KMS-11 (cell line): ENCODE data around the gene FUT1.
"Not testable (repeated sequence)": the region's sequence is repeated elsewhere in the genome, so short reads cannot be mapped to it uniquely, and the experiment has no call there.

Experiments used
- H2AFZ ChIP-seq: fragments of 200-600 bp; sonication (generic); 2 replicates; pipeline ENCODE4 v1.6.1; 2016; ENCODE audit warnings: antibody characterized with exemption, mixed run types, low read depth
- H3K27ac ChIP-seq: fragments of 200-600 bp; sonication (generic); 2 replicates; pipeline ENCODE4 v1.6.1; 2016; ENCODE audit warnings: mild to moderate bottlenecking, mixed run types
- H3K27me3 ChIP-seq: fragments of 200-600 bp; sonication (generic); 2 replicates; pipeline ENCODE4 v1.6.1; 2017; ENCODE audit warnings: mild to moderate bottlenecking, low read depth, mixed run types, moderate library complexity; ENCODE audit not compliant: insufficient read depth
- H3K36me3 ChIP-seq: fragments of 200-600 bp; sonication (generic); 2 replicates; pipeline ENCODE4 v1.6.1; 2017; ENCODE audit warnings: mild to moderate bottlenecking, mixed run types; ENCODE audit not compliant: insufficient read depth
- H3K4me1 ChIP-seq: fragments of 200-600 bp; sonication (generic); 2 replicates; pipeline ENCODE4 v1.6.1; 2016; ENCODE audit warnings: mild to moderate bottlenecking, low read depth, mixed run types; ENCODE audit not compliant: poor library complexity, severe bottlenecking
- H3K4me2 ChIP-seq: fragments of 200-600 bp; sonication (generic); 2 replicates; pipeline ENCODE4 v1.7.0; 2016; ENCODE audit warnings: mild to moderate bottlenecking, mixed run types
- H3K4me3 ChIP-seq: fragments of 200-600 bp; sonication (generic); IDR thresholded peaks from 2 replicates; pipeline ENCODE4 v1.6.1; 2017; ENCODE audit warnings: low read depth, low read length, mixed read lengths; ENCODE audit not compliant: insufficient read depth
- H3K79me2 ChIP-seq: fragments of 200-600 bp; sonication (generic); 2 replicates; pipeline ENCODE4 v1.6.1; 2016; ENCODE audit warnings: low read depth, mixed run types; ENCODE audit not compliant: insufficient read depth
- H3K9ac ChIP-seq: fragments of 200-600 bp; sonication (generic); 2 replicates; pipeline ENCODE4 v1.6.1; 2016; ENCODE audit warnings: mild to moderate bottlenecking, mixed run types
- H4K20me1 ChIP-seq: fragments of 200-600 bp; sonication (generic); 2 replicates; pipeline ENCODE4 v1.6.1; 2016; ENCODE audit warnings: mild to moderate bottlenecking, mixed run types; ENCODE audit not compliant: insufficient read depth
- CTCF ChIP-seq: fragments of 200-600 bp; sonication (generic); conservative IDR thresholded peaks from 2 replicates; pipeline ENCODE4 v1.6.1; 2017; ENCODE audit warnings: low read depth, mild to moderate bottlenecking, antibody characterized with exemption, low read length, moderate library complexity, mixed read lengths

The FUT1 gene

GRCh38 chr19:48770734-48771472 is 18.5 kb upstream of the FUT1 start:
- H4K20me1 ChIP-seq: no peaks in the 10 kb centered on the region
- H3K9ac ChIP-seq: no peak overlapping the region
- H3K27me3 ChIP-seq: peaks cover 80% of the 10 kb centered on the region
- no peak overlapping the region for H3K4me2 ChIP-seq
- no peaks in the 10 kb centered on the region for H3K36me3 ChIP-seq
- no peak overlapping the region for H3K4me3 ChIP-seq
- H2AFZ ChIP-seq: no peak overlapping the region
- H3K4me1 ChIP-seq: no peaks in the 10 kb centered on the region
- no peak overlapping the region for H3K27ac ChIP-seq
- no peak for TF ChIP-seq CTCF
- no peaks in the 10 kb centered on the region for H3K79me2 ChIP-seq

- H3K4me2 ChIP-seq: no peak overlapping the region
Measured at GRCh38 chr19:48770266-48770665, 17.8 kb upstream of the FUT1 start.

GRCh38 chr19:48768994-48769713 is 16.7 kb upstream of the FUT1 start:
- H3K4me2 ChIP-seq: no peak overlapping the region
- H4K20me1 ChIP-seq: no peaks in the 10 kb centered on the region
- H3K4me1 ChIP-seq: no peaks in the 10 kb centered on the region
- TF ChIP-seq CTCF: no peak
- H3K79me2 ChIP-seq: no peaks in the 10 kb centered on the region
- no peak overlapping the region for H3K27ac ChIP-seq
- H3K36me3 ChIP-seq: no peaks in the 10 kb centered on the region
- no peak overlapping the region for H2AFZ ChIP-seq
- no peak overlapping the region for H3K4me3 ChIP-seq
- no peak overlapping the region for H3K9ac ChIP-seq
- peaks cover 91% of the 10 kb centered on the region for H3K27me3 ChIP-seq

More at GRCh38 chr19:48770266-48770665, 17.8 kb upstream of the FUT1 start:
- TF ChIP-seq CTCF: no peak
- Histone ChIP-seq H3K36me3 (no peaks in the 10 kb centered on the region), H4K20me1 (no peaks in the 10 kb centered on the region), H3K79me2 (no peaks in the 10 kb centered on the region), H3K27me3 (peaks cover 80% of the 10 kb centered on the region), H2AFZ (no peak overlapping the region), H3K27ac (no peak overlapping the region), H3K4me1 (no peaks in the 10 kb centered on the region), H3K4me3 (no peak overlapping the region), H3K9ac (no peak overlapping the region)

- peaks cover 92% of the 10 kb centered on the region for H3K27me3 ChIP-seq
- not testable (repeated sequence) for H3K27ac ChIP-seq, H3K79me2 ChIP-seq, H2AFZ ChIP-seq, H4K20me1 ChIP-seq, H3K9ac ChIP-seq, H3K4me2 ChIP-seq, H3K4me3 ChIP-seq, H3K4me1 ChIP-seq, H3K36me3 ChIP-seq
Measured at GRCh38 chr19:48768171-48768753, 15.8 kb upstream of the FUT1 start.

- not testable (repeated sequence) for H3K79me2 ChIP-seq, H3K36me3 ChIP-seq, H3K4me2 ChIP-seq, H2AFZ ChIP-seq, H3K27ac ChIP-seq, H3K9ac ChIP-seq, H3K4me3 ChIP-seq, H3K4me1 ChIP-seq, H4K20me1 ChIP-seq
- peaks cover 94% of the 10 kb centered on the region for H3K27me3 ChIP-seq
Measured at GRCh38 chr19:48765816-48766215, 13.4 kb upstream of the FUT1 start.
